ENCODE results near the gene GPC5.

DNA sequence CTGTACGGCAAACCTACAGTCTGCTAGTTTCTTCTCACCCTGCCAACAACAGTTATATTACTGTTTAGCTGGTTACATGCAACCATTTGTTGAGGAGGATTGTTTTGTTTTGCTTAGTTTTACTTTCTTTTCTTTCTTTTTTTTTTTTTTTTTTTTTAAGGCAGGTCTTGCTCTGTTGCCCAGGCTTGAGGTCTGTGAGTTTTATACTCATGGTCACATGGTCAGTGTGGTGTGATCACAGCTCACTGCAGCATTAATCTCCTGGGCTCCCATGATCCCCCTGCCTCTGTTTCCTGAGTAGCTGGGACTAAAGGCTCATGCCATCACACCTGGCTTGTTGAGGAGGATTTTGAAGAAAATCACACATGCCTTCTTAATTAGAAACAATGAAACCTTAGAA, 505.6 kb downstream of the GPC5 start:
- TF ChIP-seq, protein P1, sequence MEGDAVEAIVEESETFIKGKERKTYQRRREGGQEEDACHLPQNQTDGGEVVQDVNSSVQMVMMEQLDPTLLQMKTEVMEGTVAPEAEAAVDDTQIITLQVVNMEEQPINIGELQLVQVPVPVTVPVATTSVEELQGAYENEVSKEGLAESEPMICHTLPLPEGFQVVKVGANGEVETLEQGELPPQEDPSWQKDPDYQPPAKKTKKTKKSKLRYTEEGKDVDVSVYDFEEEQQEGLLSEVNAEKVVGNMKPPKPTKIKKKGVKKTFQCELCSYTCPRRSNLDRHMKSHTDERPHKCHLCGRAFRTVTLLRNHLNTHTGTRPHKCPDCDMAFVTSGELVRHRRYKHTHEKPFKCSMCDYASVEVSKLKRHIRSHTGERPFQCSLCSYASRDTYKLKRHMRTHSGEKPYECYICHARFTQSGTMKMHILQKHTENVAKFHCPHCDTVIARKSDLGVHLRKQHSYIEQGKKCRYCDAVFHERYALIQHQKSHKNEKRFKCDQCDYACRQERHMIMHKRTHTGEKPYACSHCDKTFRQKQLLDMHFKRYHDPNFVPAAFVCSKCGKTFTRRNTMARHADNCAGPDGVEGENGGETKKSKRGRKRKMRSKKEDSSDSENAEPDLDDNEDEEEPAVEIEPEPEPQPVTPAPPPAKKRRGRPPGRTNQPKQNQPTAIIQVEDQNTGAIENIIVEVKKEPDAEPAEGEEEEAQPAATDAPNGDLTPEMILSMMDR (IDR thresholded peaks at IDR 0.05 in 4 of 5, conservative IDR thresholded peaks at IDR 0.05 in 1 of 5), result no peak
- no peak for TF ChIP-seq POLR2A (IDR thresholded peaks at IDR 0.05)

Data from gastrocnemius medialis (tissue), 4 donors.